EH (cell line): Measurements from ENCODE around the gene SLC44A5.
"Not testable (repeated sequence)": the region's sequence is repeated elsewhere in the genome, so short reads cannot be mapped to it uniquely, and the experiment has no call there.

Source experiments
- DNase-seq: peaks from one replicate; pipeline ENCODE4 v3.0.0-alpha.2; 2015; ENCODE audit warnings: low read depth

SLC44A5 gene

DNA sequence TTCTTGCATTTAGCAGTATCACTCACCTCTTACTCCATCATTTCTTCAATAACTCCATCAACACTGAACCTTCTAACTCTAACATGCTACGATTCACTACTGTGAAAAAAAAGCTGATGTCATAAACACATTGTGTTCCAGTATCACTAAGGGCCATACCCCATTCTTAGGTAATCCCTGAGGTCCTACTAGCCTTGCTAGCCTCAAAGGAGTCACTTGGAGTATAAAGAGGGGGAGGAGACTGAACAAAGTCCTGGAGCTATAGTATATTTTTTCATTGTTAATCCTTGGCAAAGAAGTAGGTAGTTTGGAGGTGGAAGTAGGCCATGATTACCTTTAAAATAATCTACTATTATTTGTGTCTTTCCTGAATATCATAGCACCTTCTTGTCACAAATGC, at the start of gene SLC44A5:
SLC44A5 (minus strand) TSS at position 101 of the 400 bp plus-strand sequence. CDS start 69,667 bp downstream, outside the sequence.
- DNase-seq, result no peak

- no peak for DNase-seq
Observed at GRCh38 chr1:75655931-75656330, 45.0 kb upstream of the SLC44A5 start.

- not testable (repeated sequence) for DNase-seq
Observed at GRCh38 chr1:75647183-75647582, 36.3 kb upstream of the SLC44A5 start.

GRCh38 chr1:75645153-75645552, 34.2 kb upstream of the SLC44A5 start:
- not testable (repeated sequence) for DNase-seq

DNA sequence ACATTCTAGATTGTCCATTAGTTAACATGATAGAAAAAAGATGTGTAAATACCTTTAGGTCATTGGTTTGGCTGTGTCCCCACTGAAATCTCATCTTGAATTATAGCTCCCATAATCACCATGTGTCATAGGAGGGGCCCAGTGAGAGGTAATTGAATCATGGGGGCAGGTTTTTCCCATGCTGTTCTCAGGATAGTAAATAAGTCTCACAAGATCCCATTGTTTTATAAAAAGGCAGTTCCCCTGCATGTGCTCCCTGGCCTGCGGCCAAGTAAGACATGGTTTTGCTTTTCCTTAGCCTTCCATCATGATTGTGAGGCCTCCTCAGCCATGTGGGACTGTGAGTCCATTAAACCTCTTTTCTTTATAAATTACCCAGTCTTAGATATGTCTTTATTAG, 32.5 kb upstream of the SLC44A5 start:
- peak; percentile 4 for DNase-seq

- DNase-seq, result no peak
Observed at GRCh38 chr1:75641325-75641724, 30.4 kb upstream of the SLC44A5 start.

DNA sequence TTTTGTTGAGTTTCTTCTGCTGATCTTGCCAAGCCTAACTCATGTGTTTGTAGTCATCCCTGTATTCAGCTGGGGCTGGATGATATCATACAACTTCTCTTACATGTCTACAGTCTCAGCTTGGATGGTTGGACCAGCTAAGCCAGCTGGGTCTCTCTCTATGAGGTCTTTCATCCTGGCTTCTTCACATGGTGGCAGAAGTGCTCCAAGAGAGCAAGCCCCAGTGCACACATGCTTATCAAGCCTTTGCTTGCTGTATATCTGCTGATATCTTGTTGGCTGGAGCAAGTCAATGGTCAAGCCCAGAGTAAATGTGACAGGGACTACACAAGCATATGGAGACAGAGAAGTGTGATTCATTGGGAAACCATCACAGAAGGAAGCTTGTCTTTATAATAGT, 29.2 kb upstream of the SLC44A5 start:
- DNase-seq, result no peak

GRCh38 chr1:75632350-75632949, 21.5 kb upstream of the SLC44A5 start:
- peak; percentile 39 for DNase-seq

DNA sequence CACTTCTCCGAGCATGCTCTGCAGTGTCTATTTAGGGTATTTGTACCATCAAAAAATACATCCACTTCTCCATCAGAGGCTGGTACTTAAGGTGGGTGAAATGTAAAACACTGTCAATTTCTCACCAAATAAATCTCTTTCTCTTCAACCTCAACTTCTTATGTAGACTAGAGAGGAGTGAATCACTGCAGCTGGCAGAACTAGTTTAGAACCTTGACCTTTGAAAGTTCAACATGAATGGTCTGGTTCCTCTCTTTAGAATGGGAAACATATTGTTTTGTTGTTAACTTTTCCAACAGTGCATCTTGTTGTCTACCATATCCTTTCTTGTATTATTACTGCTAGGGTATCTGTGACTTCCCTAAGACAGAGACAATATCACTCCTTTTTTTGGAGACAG, 20.1 kb upstream of the SLC44A5 start:
- DNase-seq, result no peak

DNA sequence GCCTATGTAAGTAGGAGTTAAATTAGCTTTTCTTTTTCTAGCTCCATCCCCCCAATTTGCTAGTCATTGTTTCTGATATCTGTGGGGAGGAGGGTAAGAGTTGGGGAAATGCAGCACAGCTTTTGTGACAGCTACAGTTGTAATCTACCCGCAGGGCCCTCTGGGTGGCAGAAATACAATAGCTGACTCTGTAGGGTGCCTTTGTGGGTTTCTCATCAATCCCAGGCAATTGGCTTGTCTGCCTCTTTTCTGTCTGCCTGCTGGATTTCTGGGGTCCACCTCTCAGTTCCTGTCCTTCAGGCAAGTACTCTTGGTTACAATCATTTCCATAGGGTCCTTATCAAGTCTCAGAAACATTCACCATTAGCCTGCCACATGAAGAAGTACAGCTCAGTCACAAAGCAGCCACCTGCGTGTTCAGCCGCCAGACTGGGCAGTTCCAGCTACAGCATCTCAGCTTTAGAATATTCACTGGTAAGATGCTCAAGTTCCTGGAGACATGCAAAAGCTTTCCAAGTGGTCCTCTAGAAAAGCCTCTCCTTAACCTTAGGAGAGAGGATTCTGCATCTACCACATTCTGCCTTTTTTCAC, 19.2 kb upstream of the SLC44A5 start:
- no peak for DNase-seq

DNA sequence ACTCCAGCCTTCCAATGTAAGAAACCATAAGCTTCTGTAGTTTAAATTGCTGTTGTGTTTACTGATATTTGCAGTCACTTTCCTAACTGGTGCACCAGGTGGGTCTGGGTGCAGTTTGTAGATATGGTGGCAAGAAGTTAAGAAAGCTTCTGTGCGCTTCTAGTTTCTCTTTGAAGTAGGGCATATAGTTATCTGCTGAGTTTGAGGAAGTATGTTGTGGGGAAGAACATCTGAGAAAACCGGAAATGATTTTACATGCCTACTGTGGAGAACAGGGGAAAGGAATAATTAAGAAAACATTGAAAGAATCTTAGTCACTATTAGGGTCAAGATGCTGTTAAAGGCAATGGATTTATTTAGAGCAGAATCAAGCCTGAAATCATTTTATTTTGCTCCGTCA, 14.9 kb upstream of the SLC44A5 start:
- DNase-seq, result no peak

DNA sequence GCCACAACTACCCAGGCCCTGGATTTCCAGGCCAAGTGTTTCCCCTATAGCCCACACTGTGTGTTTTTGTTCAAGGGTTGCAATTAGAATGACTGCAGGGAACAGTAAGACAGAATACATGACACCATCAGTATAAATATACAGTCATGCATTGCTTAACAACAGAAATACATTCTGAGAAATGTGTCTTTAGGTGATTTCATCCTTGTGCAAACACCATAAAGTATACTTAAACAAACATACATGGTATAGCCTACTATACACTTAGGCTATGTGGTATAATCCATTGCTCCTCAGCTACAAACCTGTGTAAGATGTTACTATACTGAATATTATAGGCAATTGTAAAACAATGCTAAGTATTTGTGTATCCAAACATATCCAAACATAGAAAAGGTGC, 7.5 kb upstream of the SLC44A5 start:
- no peak for DNase-seq

- DNase-seq, result peak; percentile 27
Observed at GRCh38 chr1:75616436-75617433, 5.8 kb upstream of the SLC44A5 start.

DNA sequence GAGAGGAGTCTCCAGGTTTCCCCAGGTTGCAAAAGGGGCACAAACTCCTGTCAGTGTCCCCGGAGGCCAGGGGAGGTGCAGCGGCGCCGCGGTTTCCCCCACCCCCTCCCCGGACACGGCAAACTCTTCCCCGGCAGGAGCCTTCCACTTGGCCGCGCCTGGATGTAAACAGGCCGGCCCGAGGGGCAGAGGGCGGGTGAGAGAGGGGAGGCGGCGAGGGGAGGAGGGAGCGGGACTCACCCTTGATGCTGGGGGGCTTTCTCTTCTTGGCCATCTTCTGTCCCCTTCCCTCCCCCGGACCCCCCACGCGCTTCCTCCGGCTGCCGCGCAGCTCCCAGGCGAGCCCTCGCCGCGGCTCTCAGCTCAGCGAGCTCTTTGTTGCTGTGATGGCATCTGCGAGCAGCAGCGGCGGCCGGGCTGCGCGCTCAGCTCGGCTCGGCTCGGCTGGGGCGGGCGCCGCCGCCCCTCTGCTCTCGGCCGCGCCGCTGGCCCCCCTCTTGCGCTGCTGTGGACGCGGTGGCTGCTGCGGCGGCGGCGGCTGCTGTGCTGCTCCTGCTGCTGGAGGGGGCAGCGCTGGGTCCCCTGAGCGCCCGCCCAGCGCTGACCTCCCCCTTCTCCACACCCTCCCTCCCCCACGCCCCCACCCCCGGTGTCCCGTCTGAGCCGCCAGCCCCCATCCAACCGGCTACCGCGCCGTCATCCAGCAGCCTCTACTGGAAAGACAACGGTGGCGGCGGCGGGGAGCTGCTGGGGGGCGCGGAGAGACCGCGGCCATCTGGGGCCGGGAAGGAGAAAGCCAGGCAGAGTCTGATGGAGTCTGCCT, 4.9 kb upstream of the SLC44A5 start:
- peak; percentile 45 for DNase-seq

GRCh38 chr1:75614399-75614756, 3.5 kb upstream of the SLC44A5 start:
- DNase-seq, result no peak

- DNase-seq, result no peak
Observed at GRCh38 chr1:75613916-75614315, 3.0 kb upstream of the SLC44A5 start.

DNA sequence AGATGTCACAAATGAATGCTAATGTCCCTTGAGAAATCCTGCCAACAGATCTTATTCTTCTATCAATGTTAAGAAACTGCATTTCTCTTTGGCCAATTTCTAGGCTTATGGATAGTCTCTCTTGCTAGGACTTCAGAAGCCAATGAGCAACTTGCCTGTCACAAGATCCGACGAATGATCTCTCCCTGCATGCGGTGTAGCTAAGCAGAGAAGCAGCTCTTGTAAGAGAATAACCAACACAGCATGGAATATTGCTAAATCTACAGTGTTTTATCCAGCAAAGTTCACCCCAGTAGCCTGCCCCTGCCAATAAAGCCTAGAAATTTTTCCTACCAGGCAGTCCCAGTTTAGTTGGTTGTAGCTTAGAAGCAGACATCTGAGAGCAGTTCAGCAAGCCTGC, 2.1 kb upstream of the SLC44A5 start:
- DNase-seq, result no peak

- DNase-seq, result no peak
Observed at GRCh38 chr1:75602486-75602885, 8.4 kb downstream of the SLC44A5 start.

DNA sequence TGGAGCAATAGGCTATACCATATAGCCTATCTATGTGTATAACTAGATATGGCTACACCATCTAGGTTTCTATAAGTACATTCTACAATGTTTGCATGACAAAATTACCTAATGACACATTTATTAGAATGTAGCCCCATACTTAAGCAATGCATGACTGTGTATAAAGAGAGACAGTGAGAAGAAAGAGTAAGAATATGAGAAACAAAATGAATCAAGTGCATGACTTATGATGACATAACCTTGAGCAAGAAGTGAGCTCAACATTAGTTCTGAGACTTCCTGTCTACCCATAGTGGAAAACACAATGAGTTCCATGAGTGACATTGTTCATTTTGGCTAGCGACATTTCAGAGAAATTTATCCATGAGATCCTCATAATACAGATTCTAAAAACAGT, 10.1 kb downstream of the SLC44A5 start:
- DNase-seq, result no peak

DNA sequence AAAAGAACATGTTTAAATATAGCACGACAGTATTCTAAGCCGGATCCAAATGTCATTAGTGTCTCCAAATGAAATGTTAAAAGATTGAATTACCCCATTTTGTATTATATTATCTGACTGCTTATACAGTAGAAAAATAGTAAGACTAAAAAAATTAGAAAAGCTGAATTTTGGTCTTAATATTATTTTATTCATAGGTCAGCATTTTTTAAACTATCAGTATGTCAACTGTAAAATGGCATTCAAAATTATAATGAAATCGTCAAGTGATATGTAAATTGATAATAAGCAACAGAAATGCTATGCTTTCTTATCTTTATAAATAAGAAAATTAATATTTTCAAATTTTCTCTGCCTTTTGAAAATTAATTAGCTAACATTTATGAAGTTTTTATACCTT, 16.6 kb downstream of the SLC44A5 start:
- DNase-seq, result no peak

DNA sequence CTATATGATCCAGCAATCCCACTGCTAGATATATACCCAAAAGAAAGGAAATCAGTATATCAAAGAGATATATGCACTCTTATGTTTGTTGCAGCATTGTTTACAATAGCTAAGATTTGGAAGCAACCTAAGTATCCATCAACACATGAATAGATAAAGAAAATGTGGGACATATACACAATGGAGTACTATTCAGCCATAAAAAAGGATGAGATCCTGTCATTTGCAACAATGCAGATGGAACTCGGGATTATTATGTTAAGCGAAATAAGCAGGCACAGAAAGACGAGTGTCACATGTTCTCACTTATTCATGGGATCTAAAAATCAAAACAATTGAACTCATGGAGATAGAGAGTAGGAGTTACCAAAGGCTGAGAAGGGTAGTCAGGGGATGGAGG, 17.5 kb downstream of the SLC44A5 start:
- not testable (repeated sequence) for DNase-seq

GRCh38 chr1:75589637-75590036, 21.3 kb downstream of the SLC44A5 start:
- no peak for DNase-seq
